GM21717 (cell line): ENCODE data around the gene MIA.
"Not testable (repeated sequence)": the region's sequence is repeated elsewhere in the genome, so short reads cannot be mapped to it uniquely, and the experiment has no call there.

Experiments used
- ATAC-seq: cut with Tn5 transposase; IDR thresholded peaks from one replicate; pipeline ENCODE4 v1.9.1; 2021; ENCODE audit warnings: mild to moderate bottlenecking, moderate library complexity; ENCODE audit not compliant: unreplicated experiment

MIA gene

GRCh38 chr19:40802300-40803169 is 27.2 kb downstream of the MIA start:
- no peak for ATAC-seq

DNA sequence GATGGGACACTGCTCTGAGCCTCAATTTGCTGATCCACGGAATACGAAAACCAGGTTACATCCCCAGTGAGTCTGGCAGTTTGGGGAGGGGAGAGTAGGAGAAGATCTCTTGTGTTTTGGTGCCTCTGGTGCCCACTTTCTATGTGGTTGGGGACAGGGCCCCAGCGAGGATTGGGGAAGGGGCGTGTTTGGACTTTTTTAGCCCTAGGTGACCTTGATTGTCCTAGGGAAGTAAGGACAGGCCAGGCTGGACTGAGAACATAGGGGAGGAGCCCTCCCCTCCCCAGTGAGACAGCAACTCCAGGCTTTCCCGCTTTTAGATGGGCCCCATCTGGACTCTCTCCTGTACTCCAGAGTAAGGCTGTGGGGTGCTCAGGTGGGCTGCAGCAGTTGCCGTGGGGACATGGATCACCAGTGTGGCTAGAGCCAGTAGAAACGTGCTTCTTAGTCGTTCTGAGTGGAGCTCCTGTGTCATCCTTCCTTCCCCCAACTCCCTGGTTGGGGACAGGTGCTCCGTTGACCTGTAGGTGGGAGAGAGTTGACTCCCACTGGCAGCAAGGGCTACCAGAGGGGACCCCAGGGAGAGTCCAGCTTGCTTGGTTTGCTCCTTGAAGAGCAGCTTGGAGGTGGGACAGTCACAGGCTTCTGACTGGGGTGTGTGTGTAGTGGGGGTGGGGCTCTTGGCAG is 28.0 kb downstream of the MIA start:
- ATAC-seq: no peak

DNA sequence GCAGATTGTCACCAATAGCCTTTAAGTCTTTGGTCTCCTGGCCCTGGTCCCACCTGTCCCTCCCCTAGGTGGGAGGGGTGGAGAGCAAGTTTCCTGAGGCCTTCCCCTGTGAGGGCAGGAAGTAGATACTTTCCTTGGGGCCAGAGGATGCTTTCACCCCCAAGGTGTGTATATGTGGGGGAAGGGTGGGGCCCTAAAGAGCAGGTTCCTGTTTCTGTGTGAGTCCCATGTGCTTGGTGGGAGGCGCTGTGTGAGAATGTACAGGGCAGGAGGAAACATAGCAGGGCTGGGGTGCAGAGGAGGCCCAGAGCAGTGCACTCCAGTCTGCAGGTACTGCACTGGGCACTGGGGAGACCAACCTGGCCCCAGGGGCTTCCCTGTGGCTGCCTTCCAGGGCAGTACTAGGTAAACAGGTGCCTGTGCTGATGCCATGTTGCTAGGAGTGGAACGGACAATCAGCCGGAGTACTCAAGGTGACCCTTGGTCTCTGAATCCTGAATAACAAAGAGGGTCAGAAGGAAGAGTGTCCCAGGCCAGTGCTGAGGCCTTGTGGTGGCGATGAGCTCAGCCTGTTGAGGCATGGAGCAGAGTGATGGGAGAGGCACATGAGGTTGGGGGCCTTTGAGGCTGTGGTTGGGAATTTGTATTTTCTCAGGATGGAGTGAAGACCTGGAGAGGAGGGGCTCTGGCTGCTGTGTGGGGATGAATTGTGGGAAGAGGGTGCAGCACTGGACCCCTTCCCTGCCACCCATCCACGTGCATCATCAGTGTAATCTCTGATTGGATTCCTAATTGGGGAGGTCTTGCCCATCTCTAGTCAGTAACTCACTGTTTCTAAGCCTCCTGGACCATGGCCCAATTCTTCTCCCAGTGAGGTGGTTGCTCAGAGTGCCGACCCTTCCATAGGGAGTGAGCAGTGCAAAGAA is 28.8 kb downstream of the MIA start:
- ATAC-seq: no peak

GRCh38 chr19:40804783-40805242 is 29.5 kb downstream of the MIA start:
- ATAC-seq: no peak

DNA sequence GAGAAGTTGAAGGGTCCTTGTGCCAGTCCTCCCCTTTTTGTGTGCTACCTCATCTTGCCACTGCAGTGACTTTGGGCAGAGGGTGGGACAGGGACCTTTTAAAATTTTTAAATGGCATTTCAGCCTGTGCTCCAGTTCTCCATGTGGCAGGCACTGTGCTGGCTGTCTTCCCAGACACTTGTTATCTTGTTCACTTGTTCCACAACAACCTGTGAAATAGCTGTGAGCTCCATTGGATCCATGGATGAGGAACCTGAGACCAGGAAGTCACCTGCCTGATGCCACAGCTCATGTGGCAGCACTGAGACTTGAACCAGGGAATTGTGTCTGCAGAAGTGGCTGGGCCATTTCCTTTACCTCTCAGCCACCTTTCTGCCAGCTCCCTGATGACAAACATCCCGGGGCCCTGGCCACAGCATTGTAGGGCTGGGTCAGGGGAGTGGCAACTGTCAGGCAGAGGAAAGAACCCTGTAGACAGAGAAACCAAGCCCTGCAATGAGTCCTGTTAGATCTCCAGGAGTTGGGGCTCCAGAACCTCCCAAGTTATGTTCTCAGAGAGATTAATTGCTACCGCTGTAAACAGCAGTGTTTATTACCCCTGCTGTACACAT is 30.0 kb downstream of the MIA start:
- no peak for ATAC-seq

DNA sequence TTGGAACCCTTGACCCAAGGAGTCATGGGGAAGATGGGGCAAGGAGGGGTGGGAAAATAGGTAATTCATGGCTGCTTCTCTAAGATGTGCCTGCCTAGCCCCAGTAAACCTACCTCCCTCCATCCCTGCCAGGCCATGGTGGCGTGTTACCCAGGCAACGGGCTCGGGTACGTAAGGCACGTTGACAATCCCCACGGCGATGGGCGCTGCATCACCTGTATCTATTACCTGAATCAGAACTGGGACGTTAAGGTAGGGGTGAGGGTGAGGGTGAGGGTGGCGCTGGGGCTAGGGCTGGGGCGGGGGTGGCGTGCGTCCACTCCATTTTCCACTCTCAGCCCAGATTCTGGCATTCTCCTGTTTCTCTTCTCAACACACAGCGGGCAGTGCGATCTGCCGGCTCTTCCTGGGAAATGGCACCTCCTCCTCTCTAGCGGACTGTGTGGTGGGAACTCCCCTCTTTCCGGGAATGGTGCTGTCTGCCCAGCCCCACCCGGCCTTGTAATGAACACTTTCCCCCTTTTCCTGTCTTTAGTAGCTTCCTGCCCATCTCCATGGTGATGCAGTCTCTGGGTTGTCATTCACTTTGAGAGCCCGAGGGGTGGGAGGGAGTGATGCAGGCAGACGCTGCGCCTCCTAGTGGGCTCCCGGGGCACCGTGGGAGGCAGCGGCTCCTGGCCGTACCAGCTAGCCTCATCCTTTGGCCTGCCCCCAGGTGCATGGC is 31.3 kb downstream of the MIA start:
- no peak for ATAC-seq

DNA sequence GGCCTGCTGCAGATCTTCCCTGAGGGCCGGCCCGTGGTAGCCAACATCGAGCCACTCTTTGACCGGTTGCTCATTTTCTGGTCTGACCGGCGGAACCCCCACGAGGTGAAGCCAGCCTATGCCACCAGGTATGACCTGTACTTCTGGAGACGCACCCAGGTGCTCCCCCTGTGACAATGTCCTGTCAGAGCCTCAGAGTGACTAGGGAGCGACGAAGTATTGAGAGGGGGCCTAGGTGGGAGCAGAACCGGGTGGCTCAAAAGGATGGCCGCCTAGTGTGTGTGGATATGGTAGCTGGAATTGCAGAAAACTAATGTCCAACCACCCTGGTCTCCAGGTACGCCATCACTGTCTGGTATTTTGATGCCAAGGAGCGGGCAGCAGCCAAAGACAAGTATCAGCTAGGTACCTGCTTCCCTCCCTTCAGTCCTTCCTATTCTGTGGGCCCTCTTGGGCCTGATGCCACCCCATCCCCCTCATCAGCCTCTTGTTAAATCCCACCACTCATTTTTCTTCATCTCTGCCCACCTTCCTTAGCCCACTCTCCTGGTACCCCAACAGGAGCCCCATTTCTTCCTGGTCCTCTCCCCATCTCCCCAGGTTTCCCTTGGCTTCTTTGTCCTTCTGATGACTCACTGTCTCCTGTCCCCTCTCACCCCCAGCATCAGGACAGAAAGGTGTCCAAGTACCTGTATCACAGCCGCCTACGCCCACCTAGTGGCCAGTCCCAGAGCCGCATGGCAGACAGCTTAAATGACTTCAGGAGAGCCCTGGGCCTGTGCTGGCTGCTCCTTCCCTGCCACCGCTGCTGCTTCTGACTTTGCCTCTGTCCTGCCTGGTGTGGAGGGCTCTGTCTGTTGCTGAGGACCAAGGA is 32.1 kb downstream of the MIA start:
- ATAC-seq: no peak

DNA sequence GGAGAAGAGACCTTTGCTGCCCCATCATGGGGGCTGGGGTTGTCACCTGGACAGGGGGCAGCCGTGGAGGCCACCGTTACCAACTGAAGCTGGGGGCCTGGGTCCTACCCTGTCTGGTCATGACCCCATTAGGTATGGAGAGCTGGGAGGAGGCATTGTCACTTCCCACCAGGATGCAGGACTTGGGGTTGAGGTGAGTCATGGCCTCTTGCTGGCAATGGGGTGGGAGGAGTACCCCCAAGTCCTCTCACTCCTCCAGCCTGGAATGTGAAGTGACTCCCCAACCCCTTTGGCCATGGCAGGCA is 32.7 kb downstream of the MIA start:
- no peak for ATAC-seq

DNA sequence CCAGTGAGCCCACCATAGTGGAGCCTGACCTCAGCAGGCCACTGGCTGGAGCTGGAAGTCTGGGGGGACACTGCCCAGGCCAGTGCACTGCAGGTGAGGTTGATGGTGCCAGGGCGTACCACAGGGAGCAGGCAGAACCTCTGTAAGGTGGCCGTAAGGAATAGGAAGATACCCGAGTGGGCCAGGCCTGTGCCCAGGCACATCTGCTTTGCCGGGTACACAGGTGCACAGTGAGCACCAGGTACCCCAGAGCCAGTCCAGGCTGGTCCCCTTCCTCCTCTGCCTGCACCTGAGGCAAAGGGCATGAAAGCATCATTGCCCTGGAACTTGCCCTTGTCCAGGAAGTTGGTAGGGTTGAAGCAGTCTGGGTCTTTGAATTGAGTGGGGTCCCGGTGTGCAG is 33.2 kb downstream of the MIA start:
- no peak for ATAC-seq

- ATAC-seq: no peak
Observed at GRCh38 chr19:40809358-40810086, 34.2 kb downstream of the MIA start.

DNA sequence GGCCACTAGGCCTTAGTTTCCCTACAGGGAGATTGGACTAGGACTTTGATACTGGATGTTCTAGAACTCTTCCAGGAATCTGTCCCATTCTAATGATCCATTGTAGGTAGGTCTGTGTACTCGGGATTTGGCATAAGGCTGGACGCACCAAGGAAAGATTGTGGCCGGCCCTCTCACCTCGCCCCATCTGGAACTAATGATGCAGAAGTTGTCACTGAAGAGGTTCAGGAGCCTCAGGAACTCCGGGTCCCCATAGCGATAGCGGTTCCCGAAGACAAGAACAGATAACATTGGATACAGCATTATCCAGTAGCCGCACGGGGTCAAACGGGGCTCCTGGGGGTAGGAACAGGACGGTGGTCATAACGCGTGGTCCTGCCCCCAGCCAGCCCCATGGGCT is 34.8 kb downstream of the MIA start:
- no peak for ATAC-seq

DNA sequence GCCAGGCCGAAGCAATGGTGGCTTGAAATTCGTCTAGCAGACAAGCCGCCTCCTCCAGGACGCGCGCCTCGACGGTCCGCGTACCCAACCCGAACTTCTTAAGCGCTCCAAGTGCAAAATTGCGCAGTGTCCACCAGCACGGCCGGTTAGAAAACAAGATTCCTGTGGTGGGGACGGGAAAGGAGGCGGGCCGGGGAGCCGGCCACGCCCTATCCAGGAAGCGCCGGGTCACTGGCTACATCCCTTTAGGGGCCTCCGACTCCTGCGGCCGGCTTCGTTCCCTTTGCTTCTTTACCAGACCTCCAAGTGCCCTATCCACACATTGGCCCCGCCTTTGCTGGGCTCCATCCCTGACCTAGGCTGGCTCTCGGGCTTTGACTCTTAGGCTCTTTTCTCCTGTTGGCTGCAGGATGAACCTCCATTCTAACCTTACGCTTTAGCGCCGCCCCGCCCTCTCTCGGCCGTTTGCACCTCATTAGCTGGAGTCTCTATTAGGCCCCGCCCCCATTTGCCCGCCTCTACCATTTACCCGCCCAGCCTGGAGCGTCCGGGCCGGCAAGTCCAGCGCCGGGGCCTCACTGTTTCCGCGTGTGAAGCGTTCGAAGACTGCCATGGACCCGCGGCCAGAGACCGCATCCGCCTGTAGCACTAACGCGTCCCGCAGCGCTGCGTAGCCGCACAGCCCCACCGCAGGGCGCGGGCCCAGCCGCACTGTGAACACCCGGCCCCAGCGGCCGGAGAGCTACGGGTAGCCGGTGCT is 35.5 kb downstream of the MIA start:
- not testable (repeated sequence) for ATAC-seq

DNA sequence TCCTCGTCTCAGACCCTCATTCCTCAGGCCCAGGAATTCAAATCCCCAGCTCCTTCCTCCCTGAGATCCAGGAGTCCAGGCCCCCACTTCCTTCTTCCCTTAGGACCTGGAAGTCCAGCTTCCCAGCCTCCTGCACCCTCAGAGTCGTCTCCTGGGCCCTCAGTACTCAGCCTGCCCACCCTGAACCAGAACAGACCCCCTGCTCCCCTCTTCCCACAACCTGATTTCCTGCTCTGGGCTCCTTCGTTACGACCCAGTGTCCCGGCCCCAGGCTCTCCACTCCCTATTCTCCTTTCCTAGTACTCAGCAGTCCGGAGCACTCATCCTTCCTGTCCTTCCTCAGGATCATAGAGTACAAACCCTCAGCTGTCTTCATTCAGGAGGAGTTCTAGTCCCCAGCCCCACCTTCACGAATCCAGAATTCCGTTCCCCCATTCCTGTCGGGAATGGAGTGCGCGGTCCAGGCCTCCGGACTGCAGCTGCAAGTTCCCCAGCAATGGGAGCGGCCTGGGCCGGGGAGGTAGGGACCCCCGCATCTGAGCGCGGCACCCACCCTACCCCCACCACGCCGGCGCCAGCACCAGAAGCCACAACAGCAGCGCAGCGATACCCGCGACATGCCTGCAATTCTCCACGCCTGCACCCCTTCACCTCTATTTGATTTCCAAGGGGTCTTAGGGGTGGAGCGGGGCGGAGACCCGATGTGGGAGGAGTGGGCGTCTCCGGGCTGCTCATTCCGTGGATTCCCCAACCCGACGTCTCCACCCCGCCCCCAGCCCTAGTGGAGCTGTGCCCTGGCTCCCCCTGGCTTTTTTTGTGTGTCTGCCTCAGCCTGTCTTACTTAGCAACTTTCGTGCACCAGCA is 36.4 kb downstream of the MIA start:
- ATAC-seq: no peak

- not testable (repeated sequence) for ATAC-seq
Observed at GRCh38 chr19:40812571-40812970, 37.2 kb downstream of the MIA start.

- ATAC-seq: no peak
Observed at GRCh38 chr19:40813182-40813581, 37.9 kb downstream of the MIA start.

GRCh38 chr19:40815223-40815622 is 39.9 kb downstream of the MIA start:
- no peak for ATAC-seq
